Lung (tissue), 12 donors: Measurements from ENCODE around the gene GALNS. TPM values are rescaled to one million over a fixed set of nuclear protein-coding genes. Genes with fewer than 3 reads are reported as not detected.
A peak's percentile ranks its signal among the peaks of the same experiment; 100 is the strongest.

Experiments
- ATAC-seq: fragments of 200-7000 bp; cut with Tn5 transposase; one replicate; pipeline ENCODE4 v1.9.1; 2020; ENCODE audit warnings: moderate number of reproducible peaks; ENCODE audit not compliant: insufficient read depth, low FRiP score
- DNase-seq, 3 donors: peaks; one replicate each; pipeline ENCODE4 v3.0.0-alpha.2; 2013 to 2017
- H3K27ac ChIP-seq, 2 donors: one replicate each; pipeline ENCODE4 v1.5.1; 2013; ENCODE audit warnings: mild to moderate bottlenecking in 2 of 2, moderate library complexity in 2 of 2, control low read depth in 1 of 2, inconsistent platforms in 1 of 2, low read depth in 1 of 2, low read length in 1 of 2
- H3K27me3 ChIP-seq, 3 donors: one replicate each; pipeline ENCODE4 v1.5.1; 2013; ENCODE audit warnings: low read length in 2 of 3; ENCODE audit not compliant: control insufficient read depth in 3 of 3, insufficient read depth in 3 of 3
- H3K36me3 ChIP-seq, 4 donors: one replicate each; pipeline ENCODE4 v1.5.1; 2013; ENCODE audit warnings: low read length in 4 of 4, mild to moderate bottlenecking in 1 of 4, moderate library complexity in 1 of 4; ENCODE audit not compliant: control insufficient read depth in 4 of 4, insufficient read depth in 4 of 4
- H3K4me1 ChIP-seq, 5 donors: one replicate each; pipeline ENCODE4 v1.5.1; 2013; ENCODE audit warnings: low read length in 5 of 5, mild to moderate bottlenecking in 2 of 5, moderate library complexity in 1 of 5; ENCODE audit not compliant: control insufficient read depth in 5 of 5, insufficient read depth in 5 of 5
- H3K4me3 ChIP-seq: one replicate; pipeline ENCODE4 v1.5.1; 2013; ENCODE audit warnings: mild to moderate bottlenecking, control low read depth, moderate library complexity
- H3K9ac ChIP-seq, 2 donors: one replicate each; pipeline ENCODE4 v1.5.1; 2013; ENCODE audit warnings: low read length in 2 of 2, control low read depth in 1 of 2; ENCODE audit not compliant: insufficient read depth in 1 of 2
- H3K9me3 ChIP-seq, 4 donors: one replicate each; pipeline ENCODE4 v1.5.1; 2013; ENCODE audit warnings: low read length in 3 of 4, mild to moderate bottlenecking in 1 of 4, moderate library complexity in 1 of 4; ENCODE audit not compliant: control insufficient read depth in 4 of 4, insufficient read depth in 3 of 4
- CTCF ChIP-seq: IDR thresholded peaks from 2 replicates; pipeline ENCODE4 v1.5.1; 2012; ENCODE audit warnings: mild to moderate bottlenecking; ENCODE audit errors: control extremely low read depth, extremely low read depth
- WGBS, 2 donors: extraction: QIAGEN DNeasy Blood & Tissue Kit; methylation state at CpG; one replicate each; pipeline ENCODE4 v1.1.7; 2013; 5-methylcytosine and 5-hydroxymethylcytosine counted together
- polyA plus RNA-seq, 2 donors: library from polyadenylated mRNA; stranded (reverse); fragments of 200-250 nt; gene quantifications; one replicate each; pipeline ENCODE4 v1.2.1, GENCODE V29; 2013
- total RNA-seq, 2 donors: library from RNA; depleted of rRNA in 1 of 2; stranded (reverse); fragments of >200 nt in 1 of 2; gene quantifications; one replicate each; pipeline ENCODE4 v1.2.1, GENCODE V29; 2014 to 2021
- donor health status: control.
- donor health status: control.
- donor health status: Bipolar disorder and iron deficiency.
- donor health status: healthy.
- donor health status: DM: yes; HTN: yes; CAD: no.

The GALNS gene
- total and polyA plus RNA-seq, 4 donors: 21.4 to 61.9 (median 30.3) TPM

- no peak for ATAC-seq
- peaks cover 0 to 60% (median 26%) of the 10 kb centered on the region in 5 donors for H3K4me1 ChIP-seq
These were observed 78.5 kb downstream of the GALNS start for GRCh38 chr16:88778271-88778525.

GRCh38 chr16:88777471-88778270, 79.1 kb downstream of the GALNS start:
- TF ChIP-seq CTCF: no peak
- ATAC-seq (no peak), DNase-seq (peak; percentile 47 to 77 (median 68))
- no peaks in the 10 kb centered on the region for H3K9me3 ChIP-seq
- 65 to 73% methylated on average over 34 of the region's 34 CpGs for WGBS, 2 donors
- H3K27me3 ChIP-seq: no peaks in the 10 kb centered on the region
- H3K9ac ChIP-seq: no peak overlapping the region
- H3K4me3 ChIP-seq: no peak overlapping the region
- no peak overlapping the region for H3K27ac ChIP-seq
- peaks cover 0 to 62% (median 29%) of the 10 kb centered on the region in 5 donors for H3K4me1 ChIP-seq
- H3K36me3 ChIP-seq: peaks cover 0 to 11% (median 0%) of the 10 kb centered on the region in 4 donors

More at GRCh38 chr16:88778271-88778525, 78.5 kb downstream of the GALNS start:
- H3K9me3 ChIP-seq: no peaks in the 10 kb centered on the region
- peaks cover 0 to 11% (median 0%) of the 10 kb centered on the region in 4 donors for H3K36me3 ChIP-seq
- 52 to 67% methylated on average over 7 of the region's 7 CpGs for WGBS, 2 donors
- H3K27ac ChIP-seq: no peak overlapping the region
- DNase-seq: no peak
- no peak overlapping the region for H3K9ac ChIP-seq
- TF ChIP-seq CTCF: no peak
- H3K27me3 ChIP-seq: no peaks in the 10 kb centered on the region
- H3K4me3 ChIP-seq: no peak overlapping the region

- no peaks in the 10 kb centered on the region for H3K9me3 ChIP-seq
- no peak overlapping the region for H3K27ac ChIP-seq
- no peak overlapping the region for H3K9ac ChIP-seq
- DNase-seq: no peak
- H3K27me3 ChIP-seq: no peaks in the 10 kb centered on the region
- H3K36me3 ChIP-seq: peaks cover 0 to 9% (median 0%) of the 10 kb centered on the region in 4 donors
- WGBS, 2 donors: 86 to 94% methylated on average over 17 to 18 of the region's 18 CpGs
- H3K4me1 ChIP-seq: peaks cover 0 to 75% (median 34%) of the 10 kb centered on the region in 5 donors
- no peak for TF ChIP-seq CTCF
- H3K4me3 ChIP-seq: no peak overlapping the region
- no peak for ATAC-seq
These were observed 80.9 kb downstream of the GALNS start for GRCh38 chr16:88775825-88776224.
